Endothelial cell (in vitro differentiated cells): ENCODE data around the gene ENAH. TPM values are rescaled to one million over a fixed set of nuclear protein-coding genes. Genes with fewer than 3 reads are reported as not detected.

Experiments
- DNase-seq: peaks from one replicate; pipeline ENCODE4 v3.0.0; 2021; ENCODE audit warnings: low spot score
- H3K27ac Mint-ChIP-seq: one replicate; pipeline ENCODE4 v1.8.0; 2021; ENCODE audit warnings: mixed read lengths, inconsistent platforms; ENCODE audit not compliant: unreplicated experiment
- H3K27me3 Mint-ChIP-seq: one replicate; pipeline ENCODE4 v1.8.0; 2021; ENCODE audit warnings: mild to moderate bottlenecking, moderate library complexity, mixed read lengths, inconsistent platforms; ENCODE audit not compliant: unreplicated experiment
- H3K36me3 Mint-ChIP-seq: one replicate; pipeline ENCODE4 v1.8.0; 2021; ENCODE audit warnings: mild to moderate bottlenecking, low read depth, mixed read lengths, inconsistent platforms; ENCODE audit not compliant: unreplicated experiment
- H3K4me1 Mint-ChIP-seq: one replicate; pipeline ENCODE4 v1.8.0; 2021; ENCODE audit warnings: mild to moderate bottlenecking, mixed read lengths, inconsistent platforms; ENCODE audit not compliant: unreplicated experiment
- H3K4me3 Mint-ChIP-seq: one replicate; pipeline ENCODE4 v1.8.0; 2021; ENCODE audit warnings: mild to moderate bottlenecking, mixed read lengths, inconsistent platforms; ENCODE audit not compliant: unreplicated experiment
- H3K9me3 Mint-ChIP-seq: one replicate; pipeline ENCODE4 v1.8.0; 2021; ENCODE audit warnings: mixed read lengths, inconsistent platforms; ENCODE audit not compliant: unreplicated experiment
- CTCF ChIP-seq: fragments of 200-600 bp; sonication (generic); IDR thresholded peaks from one replicate; pipeline ENCODE4 v1.5.0; 2021; ENCODE audit warnings: antibody characterized with exemption; ENCODE audit not compliant: unreplicated experiment
- total RNA-seq: library from RNA; stranded (reverse); fragmentation: NEBNext Ultra II Directional; extraction: Animal tissue kit (Norgen Biotek cat#: 25700); gene quantifications from one replicate; pipeline ENCODE4 v1.2.1, GENCODE V29; 2021; ENCODE audit not compliant: unreplicated experiment

Gene ENAH
- total RNA-seq, 1 donor from 2014 or later: 82.9 TPM

DNA sequence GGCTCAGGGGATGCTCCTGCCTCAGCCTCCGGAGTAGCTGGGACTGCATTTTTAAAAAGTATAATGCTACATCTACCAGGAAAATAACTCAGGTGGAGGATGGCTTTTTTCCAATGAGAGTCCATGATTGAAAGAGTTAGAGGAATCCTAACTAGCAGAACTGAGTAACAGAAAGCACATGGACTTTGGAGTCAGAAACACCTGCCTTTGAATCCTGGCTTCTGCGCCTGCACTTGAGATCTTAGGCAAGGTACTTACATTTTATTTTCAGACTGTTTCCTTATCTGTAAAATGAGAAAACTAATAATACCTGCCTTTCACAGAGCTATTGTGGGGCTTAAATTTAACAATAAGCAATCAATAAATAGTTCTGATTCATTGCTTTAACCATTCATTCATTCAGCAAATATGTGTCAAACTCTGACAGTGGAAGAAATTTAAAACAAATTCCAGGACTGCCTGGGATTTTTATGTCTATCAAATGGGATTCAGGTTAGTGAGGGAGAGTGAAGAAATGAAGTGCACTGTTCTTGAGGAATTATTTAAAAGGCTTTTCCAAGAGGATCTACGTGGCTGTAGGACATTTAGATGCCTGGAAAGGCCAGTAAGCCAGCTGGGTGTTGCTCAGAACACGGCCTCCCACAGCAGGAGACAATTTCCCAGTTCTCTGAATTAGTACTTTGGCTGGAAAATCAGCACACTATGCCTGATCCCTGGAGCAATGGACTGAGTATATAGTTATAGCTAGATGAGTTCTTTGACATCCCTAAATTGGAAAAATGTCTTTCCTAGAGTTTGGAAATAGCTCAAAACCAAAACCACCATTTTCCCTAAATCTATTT, 212.3 kb downstream of the ENAH start:
- DNase-seq: no peak
- Mint-ChIP-seq H3K4me1 (peaks cover 14% of the 10 kb centered on the region), H3K9me3 (no peaks in the 10 kb centered on the region), H3K27ac (no peak overlapping the region), H3K4me3 (no peak overlapping the region), H3K27me3 (peaks cover 3% of the 10 kb centered on the region), H3K36me3 (no peaks in the 10 kb centered on the region)
- TF ChIP-seq CTCF: no peak

DNA sequence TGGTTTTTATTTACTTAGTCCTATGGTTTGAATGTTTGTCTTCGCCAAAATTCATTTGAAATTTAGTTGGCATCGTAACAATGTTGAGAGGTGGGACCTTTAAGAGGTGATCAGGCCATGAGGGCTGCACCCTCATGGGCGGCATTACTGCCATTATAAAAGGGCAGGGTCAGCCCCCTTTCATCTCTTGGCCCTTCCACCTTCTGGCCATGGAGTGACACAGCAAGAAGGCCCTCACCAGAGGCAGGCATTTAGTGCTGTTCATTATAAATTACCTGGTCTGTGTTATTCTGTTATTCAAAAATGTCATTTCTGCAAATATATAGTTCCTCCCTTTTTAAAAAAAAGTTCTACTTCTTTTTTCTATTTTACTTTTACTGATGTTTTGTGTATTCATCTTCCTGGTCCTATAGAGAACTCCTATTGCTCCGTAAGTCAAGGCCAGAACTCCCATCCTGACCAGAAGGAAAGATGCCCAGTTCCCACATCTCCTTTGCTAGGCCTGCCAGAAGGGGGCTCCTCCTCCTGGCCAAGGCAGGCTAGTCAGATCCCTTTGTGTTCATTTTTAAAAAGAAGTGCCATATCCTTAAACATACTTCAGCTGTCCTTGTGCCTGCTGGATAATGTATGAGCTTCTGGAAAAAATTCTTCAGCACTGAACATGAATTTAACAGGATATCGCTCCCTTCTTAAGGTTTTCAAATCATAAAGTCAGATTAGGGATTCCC, 215.0 kb downstream of the ENAH start:
- no peak overlapping the region for H3K27ac Mint-ChIP-seq
- H3K27me3 Mint-ChIP-seq: peaks cover 1% of the 10 kb centered on the region
- H3K4me3 Mint-ChIP-seq: no peak overlapping the region
- H3K9me3 Mint-ChIP-seq: no peaks in the 10 kb centered on the region
- peaks cover 3% of the 10 kb centered on the region for H3K4me1 Mint-ChIP-seq
- no peaks in the 10 kb centered on the region for H3K36me3 Mint-ChIP-seq
- peak; percentile 44 for DNase-seq
- TF ChIP-seq CTCF: no peak

Other genes starting within 250 kb of the ENAH start
- gene LBR, start 225.1 kb downstream of the ENAH start, total RNA-seq: 178 TPM
- gene SRP9, start 124.7 kb upstream of the ENAH start, total RNA-seq: 252 TPM
- 45.0 TPM for gene EPHX1, start 157.0 kb upstream of the ENAH start, total RNA-seq
- gene TMEM63A, start 229.3 kb upstream of the ENAH start, total RNA-seq: 79.9 TPM
- 0.28 TPM for gene LEFTY1, start 236.0 kb upstream of the ENAH start, total RNA-seq